HG03520 (cell line): ENCODE results near the gene DYNLT2.
"Not testable (repeated sequence)": the region's sequence is repeated elsewhere in the genome, so short reads cannot be mapped to it uniquely, and the experiment has no call there.

Experiments used
- ATAC-seq: cut with Tn5 transposase; IDR thresholded peaks from one replicate; pipeline ENCODE4 v1.9.1; 2021; ENCODE audit warnings: mild to moderate bottlenecking, moderate library complexity; ENCODE audit not compliant: unreplicated experiment

DYNLT2 gene

GRCh38 chr6:169701954-169702839 lies 49.2 kb downstream of the DYNLT2 start, which contains the start of the genes C6orf120 and WDR27:
TSS of gene C6orf120 (plus strand) at chr6:169702126. CDS start at chr6:169702460, 334 bp downstream.
TSS of gene WDR27 (minus strand) at chr6:169702029. CDS start at chr6:169689005, 13,024 bp downstream.
- ATAC-seq: peak; percentile 92

DNA sequence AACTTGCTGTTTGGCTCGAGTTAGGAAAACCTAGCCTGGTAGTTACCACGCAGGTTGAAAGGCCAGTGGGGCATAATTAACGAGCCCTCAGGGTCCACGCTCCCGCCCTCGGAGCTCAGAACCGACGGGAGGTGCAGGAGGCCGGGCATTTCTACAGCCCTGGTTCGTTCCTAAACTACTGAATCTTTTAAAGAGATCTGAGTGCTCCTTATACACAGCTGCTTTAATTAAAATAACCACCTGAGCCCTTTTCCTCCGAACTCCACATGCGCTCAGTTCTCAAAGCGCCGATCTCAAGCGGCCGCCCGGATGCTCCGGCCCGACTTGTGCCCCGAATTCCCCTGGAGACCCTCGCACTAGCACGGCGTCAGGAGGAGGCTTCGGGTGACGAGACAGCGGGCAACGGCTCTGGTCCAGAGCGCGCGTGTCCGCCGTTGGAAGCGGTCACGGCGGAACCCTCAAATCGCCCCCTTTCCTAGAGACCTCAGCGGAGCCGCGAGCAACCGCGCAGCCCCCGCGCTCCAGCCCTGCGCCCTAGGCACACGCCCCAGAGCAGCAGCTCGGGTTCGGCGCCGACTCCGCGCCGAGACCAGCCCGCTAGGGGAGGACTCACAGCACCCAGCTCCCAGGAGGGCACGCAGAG lies 49.9 kb downstream of the DYNLT2 start:
- peak; percentile 16 for ATAC-seq

DNA sequence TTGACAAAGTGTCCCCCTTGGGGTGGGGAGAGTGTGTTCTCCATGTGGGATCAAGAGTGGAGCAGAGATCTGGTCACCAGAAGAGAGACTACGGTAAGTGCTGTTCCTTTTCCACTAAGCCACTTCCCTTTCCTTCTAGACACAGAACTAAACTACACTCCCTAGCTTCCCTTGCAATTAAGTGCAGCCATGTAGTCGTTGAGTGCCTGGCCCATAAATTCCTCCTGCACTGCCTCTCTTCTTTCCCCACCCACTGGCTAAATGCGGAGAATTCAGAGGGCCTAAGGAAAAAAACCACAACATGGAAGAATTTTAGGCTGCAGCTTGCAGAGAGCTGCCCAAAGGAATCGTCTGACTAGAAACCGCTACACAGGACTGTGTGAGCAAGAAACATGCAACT lies 51.1 kb downstream of the DYNLT2 start:
- ATAC-seq: no peak

- not testable (repeated sequence) for ATAC-seq
Measured at GRCh38 chr6:169697115-169697514, 54.3 kb downstream of the DYNLT2 start.

DNA sequence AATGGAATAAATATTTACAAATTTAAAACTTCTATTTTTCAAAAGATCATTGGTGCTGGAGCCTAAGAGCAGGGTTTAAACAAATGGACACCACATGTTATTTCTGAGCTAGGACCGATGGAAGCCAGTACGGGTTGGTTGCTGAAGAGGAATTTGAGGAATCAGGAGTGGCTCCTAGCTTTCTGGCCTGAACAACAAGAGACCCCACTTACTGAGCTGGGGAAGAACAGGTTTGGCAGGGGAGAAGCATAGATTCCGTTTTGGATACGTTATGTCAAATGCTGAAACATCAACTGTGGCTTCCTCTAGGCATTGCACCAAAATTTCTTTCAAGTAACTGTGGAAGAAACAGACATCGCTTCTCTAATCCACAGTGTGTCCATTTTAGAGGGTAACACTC lies 56.2 kb downstream of the DYNLT2 start:
- no peak for ATAC-seq

DNA sequence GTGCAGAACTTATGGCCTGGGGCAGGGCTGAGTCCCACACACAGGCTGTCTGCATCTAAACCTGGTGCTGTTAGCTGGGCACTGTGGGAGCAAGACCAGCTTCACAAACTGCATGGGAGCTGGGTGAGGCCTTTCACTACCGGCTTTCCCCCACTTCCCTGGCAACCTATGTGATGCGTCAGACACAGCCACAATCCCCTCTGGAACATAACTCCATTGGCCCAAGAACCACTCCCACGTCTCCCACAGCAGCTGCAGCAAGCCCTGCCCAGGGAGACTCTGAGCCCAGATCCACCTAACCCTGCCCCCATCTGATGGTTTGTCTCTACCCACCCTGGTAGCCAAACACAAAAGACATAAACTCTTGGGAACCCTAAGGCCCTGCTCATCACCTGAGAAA lies 58.9 kb downstream of the DYNLT2 start:
- ATAC-seq: no peak

- no peak for ATAC-seq
Measured at GRCh38 chr6:169691260-169691659, 60.1 kb downstream of the DYNLT2 start.
